Lung (tissue), 12 donors: Measurements from ENCODE around the gene CRNKL1. TPM values are rescaled to one million over a fixed set of nuclear protein-coding genes. Genes with fewer than 3 reads are reported as not detected.

Source experiments
- ATAC-seq: fragments of 200-7000 bp; cut with Tn5 transposase; one replicate; pipeline ENCODE4 v1.9.1; 2020; ENCODE audit warnings: moderate number of reproducible peaks; ENCODE audit not compliant: insufficient read depth, low FRiP score
- DNase-seq, 3 donors: peaks; one replicate each; pipeline ENCODE4 v3.0.0-alpha.2; 2013 to 2017
- H3K27ac ChIP-seq, 2 donors: one replicate each; pipeline ENCODE4 v1.5.1; 2013; ENCODE audit warnings: mild to moderate bottlenecking in 2 of 2, moderate library complexity in 2 of 2, control low read depth in 1 of 2, inconsistent platforms in 1 of 2, low read depth in 1 of 2, low read length in 1 of 2
- H3K27me3 ChIP-seq, 3 donors: one replicate each; pipeline ENCODE4 v1.5.1; 2013; ENCODE audit warnings: low read length in 2 of 3; ENCODE audit not compliant: control insufficient read depth in 3 of 3, insufficient read depth in 3 of 3
- H3K36me3 ChIP-seq, 4 donors: one replicate each; pipeline ENCODE4 v1.5.1; 2013; ENCODE audit warnings: low read length in 4 of 4, mild to moderate bottlenecking in 1 of 4, moderate library complexity in 1 of 4; ENCODE audit not compliant: control insufficient read depth in 4 of 4, insufficient read depth in 4 of 4
- H3K4me1 ChIP-seq, 5 donors: one replicate each; pipeline ENCODE4 v1.5.1; 2013; ENCODE audit warnings: low read length in 5 of 5, mild to moderate bottlenecking in 2 of 5, moderate library complexity in 1 of 5; ENCODE audit not compliant: control insufficient read depth in 5 of 5, insufficient read depth in 5 of 5
- H3K4me3 ChIP-seq: one replicate; pipeline ENCODE4 v1.5.1; 2013; ENCODE audit warnings: mild to moderate bottlenecking, control low read depth, moderate library complexity
- H3K9ac ChIP-seq, 2 donors: one replicate each; pipeline ENCODE4 v1.5.1; 2013; ENCODE audit warnings: low read length in 2 of 2, control low read depth in 1 of 2; ENCODE audit not compliant: insufficient read depth in 1 of 2
- H3K9me3 ChIP-seq, 4 donors: one replicate each; pipeline ENCODE4 v1.5.1; 2013; ENCODE audit warnings: low read length in 3 of 4, mild to moderate bottlenecking in 1 of 4, moderate library complexity in 1 of 4; ENCODE audit not compliant: control insufficient read depth in 4 of 4, insufficient read depth in 3 of 4
- WGBS, 2 donors: extraction: QIAGEN DNeasy Blood & Tissue Kit; methylation state at CpG; one replicate each; pipeline ENCODE4 v1.1.7; 2013; 5-methylcytosine and 5-hydroxymethylcytosine counted together
- polyA plus RNA-seq, 2 donors: library from polyadenylated mRNA; stranded (reverse); fragments of 200-250 nt; gene quantifications; one replicate each; pipeline ENCODE4 v1.2.1, GENCODE V29; 2013
- total RNA-seq, 2 donors: library from RNA; depleted of rRNA in 1 of 2; stranded (reverse); fragments of >200 nt in 1 of 2; gene quantifications; one replicate each; pipeline ENCODE4 v1.2.1, GENCODE V29; 2014 to 2021
- TF ChIP-seq, protein P1 (sequence below): IDR thresholded peaks from 2 replicates; pipeline ENCODE4 v1.5.1; 2012; ENCODE audit warnings: mild to moderate bottlenecking; ENCODE audit errors: control extremely low read depth, extremely low read depth
- donor health status: control.
- donor health status: control.
- donor health status: Bipolar disorder and iron deficiency.
- donor health status: healthy.
- donor health status: DM: yes; HTN: yes; CAD: no.

CRNKL1 gene
- total and polyA plus RNA-seq, 4 donors: 11.0 to 39.5 (median 20.4) TPM

DNA sequence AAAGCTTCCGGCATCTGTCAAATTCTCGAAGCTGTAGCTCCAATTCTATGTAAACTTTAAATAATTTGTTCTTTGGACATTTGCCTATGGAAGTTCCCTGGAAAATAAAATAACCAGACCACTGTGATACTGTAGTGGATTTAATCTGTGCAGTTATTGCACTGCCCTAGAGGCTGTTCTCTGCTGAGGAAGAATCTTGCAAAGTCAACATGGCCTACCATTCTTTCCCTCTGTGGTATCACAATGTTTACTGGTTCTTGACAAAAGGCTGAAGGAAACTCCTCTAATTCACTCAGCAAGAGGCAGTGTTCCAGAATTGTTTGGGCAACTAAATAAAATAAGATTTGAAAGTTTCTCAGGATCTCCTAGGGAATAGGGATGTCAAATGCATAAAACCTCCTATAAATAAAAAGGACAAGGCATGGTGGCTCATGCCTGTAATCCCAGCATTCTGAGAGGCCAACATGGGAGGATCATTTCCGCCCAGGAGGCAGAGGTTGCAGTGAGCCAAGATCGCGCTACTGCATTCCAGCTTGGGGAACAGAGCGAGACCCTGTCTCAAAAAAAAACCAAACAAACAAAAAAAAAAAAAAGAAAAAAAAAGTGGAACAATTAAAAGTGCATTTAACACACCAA, 12.4 kb downstream of the CRNKL1 start:
- 97 to 98% methylated on average over 6 of the region's 6 CpGs for WGBS, 2 donors
- Histone ChIP-seq H3K27ac (no peak overlapping the region), H3K27me3 (no peaks in the 10 kb centered on the region), H3K4me1 (peaks cover 0 to 3% (median 0%) of the 10 kb centered on the region in 5 donors), H3K9me3 (no peaks in the 10 kb centered on the region), H3K36me3 (peaks cover 36 to 94% (median 70%) of the 10 kb centered on the region in 4 donors), H3K9ac (no peak overlapping the region), H3K4me3 (no peak overlapping the region)
- TF ChIP-seq, protein P1, sequence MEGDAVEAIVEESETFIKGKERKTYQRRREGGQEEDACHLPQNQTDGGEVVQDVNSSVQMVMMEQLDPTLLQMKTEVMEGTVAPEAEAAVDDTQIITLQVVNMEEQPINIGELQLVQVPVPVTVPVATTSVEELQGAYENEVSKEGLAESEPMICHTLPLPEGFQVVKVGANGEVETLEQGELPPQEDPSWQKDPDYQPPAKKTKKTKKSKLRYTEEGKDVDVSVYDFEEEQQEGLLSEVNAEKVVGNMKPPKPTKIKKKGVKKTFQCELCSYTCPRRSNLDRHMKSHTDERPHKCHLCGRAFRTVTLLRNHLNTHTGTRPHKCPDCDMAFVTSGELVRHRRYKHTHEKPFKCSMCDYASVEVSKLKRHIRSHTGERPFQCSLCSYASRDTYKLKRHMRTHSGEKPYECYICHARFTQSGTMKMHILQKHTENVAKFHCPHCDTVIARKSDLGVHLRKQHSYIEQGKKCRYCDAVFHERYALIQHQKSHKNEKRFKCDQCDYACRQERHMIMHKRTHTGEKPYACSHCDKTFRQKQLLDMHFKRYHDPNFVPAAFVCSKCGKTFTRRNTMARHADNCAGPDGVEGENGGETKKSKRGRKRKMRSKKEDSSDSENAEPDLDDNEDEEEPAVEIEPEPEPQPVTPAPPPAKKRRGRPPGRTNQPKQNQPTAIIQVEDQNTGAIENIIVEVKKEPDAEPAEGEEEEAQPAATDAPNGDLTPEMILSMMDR: no peak
- DNase-seq (no peak), ATAC-seq (no peak)

DNA sequence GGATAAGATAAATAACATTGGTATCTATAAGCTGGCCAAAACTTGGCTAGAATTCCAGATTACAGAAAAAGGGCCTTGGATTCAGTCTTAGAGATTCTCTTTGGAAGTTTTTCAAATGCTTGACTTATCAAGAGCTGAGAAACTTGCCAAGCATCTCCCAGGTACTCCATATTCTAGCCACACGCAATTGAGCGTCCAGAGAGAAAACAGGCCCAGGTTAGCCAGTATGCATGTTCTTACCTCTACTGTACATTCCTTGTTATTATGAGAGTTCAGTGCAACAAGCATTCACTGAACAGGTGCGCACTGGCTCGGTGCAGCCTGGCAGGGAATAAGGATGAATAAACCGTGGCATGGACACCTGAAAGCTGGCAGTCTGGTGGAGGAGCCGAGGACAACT, 13.7 kb downstream of the CRNKL1 start:
- WGBS, 2 donors: 82 to 91% methylated on average over 6 of the region's 6 CpGs
- Histone ChIP-seq H3K36me3 (peaks cover 35 to 88% (median 62%) of the 10 kb centered on the region in 4 donors), H3K9ac (no peak overlapping the region), H3K9me3 (no peaks in the 10 kb centered on the region), H3K27ac (no peak overlapping the region), H3K4me3 (no peak overlapping the region), H3K4me1 (peaks cover 0 to 3% (median 0%) of the 10 kb centered on the region in 5 donors), H3K27me3 (no peaks in the 10 kb centered on the region)
- TF ChIP-seq, protein P1: no peak
- ATAC-seq (no peak), DNase-seq (peak in 1 of 3 donors; percentile 10)

DNA sequence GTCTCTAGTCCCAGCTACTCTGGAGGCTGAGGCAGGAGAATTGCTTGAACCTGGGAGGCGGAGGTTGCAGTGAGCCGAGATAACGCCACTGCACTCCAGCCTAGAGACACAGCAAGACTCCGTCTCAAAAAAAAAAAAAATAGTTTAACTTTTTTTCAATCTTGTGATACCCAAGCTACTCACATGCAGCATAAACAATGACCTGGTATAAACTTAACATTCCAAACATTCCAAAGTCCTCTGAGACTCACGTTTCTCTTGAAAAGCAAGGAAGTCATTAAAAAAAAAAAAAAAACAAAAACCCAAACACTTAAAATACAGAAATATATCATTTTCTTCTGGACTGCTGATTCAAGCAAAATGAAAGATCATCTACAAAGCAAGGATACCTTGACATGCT, 14.3 kb downstream of the CRNKL1 start:
- peaks cover 0 to 3% (median 0%) of the 10 kb centered on the region in 5 donors for H3K4me1 ChIP-seq
- no peak overlapping the region for H3K4me3 ChIP-seq
- H3K27me3 ChIP-seq: no peaks in the 10 kb centered on the region
- H3K9ac ChIP-seq: no peak overlapping the region
- no peaks in the 10 kb centered on the region for H3K9me3 ChIP-seq
- H3K27ac ChIP-seq: no peak overlapping the region
- H3K36me3 ChIP-seq: peaks cover 33 to 85% (median 56%) of the 10 kb centered on the region in 4 donors
- WGBS, 2 donors: 65 to 79% methylated on average over 5 of the region's 5 CpGs
- DNase-seq (peak in 1 of 3 donors; percentile 16), ATAC-seq (no peak)
- TF ChIP-seq, protein P1: no peak

DNA sequence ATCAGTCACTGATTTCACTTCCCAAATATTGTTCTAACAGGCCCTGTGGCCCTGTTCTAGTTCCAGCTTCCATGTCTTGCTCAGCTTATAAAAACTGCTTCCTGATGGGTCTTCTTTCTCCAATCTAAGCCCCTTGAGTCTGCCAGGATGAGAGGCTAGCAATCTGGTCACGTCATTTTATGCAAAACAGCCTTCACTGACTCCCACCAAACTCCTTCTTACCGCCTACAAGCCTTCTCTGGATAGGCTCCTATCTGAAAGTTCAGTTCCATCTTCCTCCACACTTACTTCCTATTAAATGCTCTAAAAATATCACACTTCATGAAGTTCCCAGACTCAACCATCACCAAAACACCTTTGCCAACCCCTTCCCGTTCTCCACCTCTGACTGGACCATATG, 15.5 kb downstream of the CRNKL1 start:
- DNase-seq (no peak), ATAC-seq (no peak)
- Histone ChIP-seq H3K9me3 (no peaks in the 10 kb centered on the region), H3K9ac (no peak overlapping the region), H3K4me3 (no peak overlapping the region), H3K27me3 (no peaks in the 10 kb centered on the region), H3K27ac (no peak overlapping the region), H3K36me3 (peaks cover 30 to 83% (median 55%) of the 10 kb centered on the region in 4 donors), H3K4me1 (peaks cover 0 to 3% (median 0%) of the 10 kb centered on the region in 5 donors)
- TF ChIP-seq, protein P1: no peak
- 94 to 98% methylated on average over 3 of the region's 3 CpGs for WGBS, 2 donors
